H1 (cell line): ENCODE data around the gene ARL2BP.

Experiments used
- BCL11A ChIP-seq, 2 experiments: IDR thresholded peaks; one replicate each; pipeline ENCODE4 v1.6.1; 2011; ENCODE audit warnings: low read depth in 2 of 2, low read length in 2 of 2, mild to moderate bottlenecking in 2 of 2
- EZH2 ChIP-seq: fragments of 200-600 bp; sonication (generic); IDR thresholded peaks from 2 replicates; pipeline ENCODE4 v1.7.1; 2012; ENCODE audit warnings: low read depth, mild to moderate bottlenecking, moderate library complexity, low read length, inconsistent platforms; ENCODE audit not compliant: severe bottlenecking
- JUN ChIP-seq: IDR thresholded peaks from 2 replicates; pipeline ENCODE4 v1.6.1; 2011; ENCODE audit warnings: low read depth, mild to moderate bottlenecking, improper control_type of control experiment, low read length
- JUND ChIP-seq: IDR thresholded peaks from 2 replicates; pipeline ENCODE4 v1.6.1; 2011; ENCODE audit warnings: mild to moderate bottlenecking, improper control_type of control experiment, low read length
- KDM1A ChIP-seq: fragments of 200-600, 300-600 bp; sonication (generic); IDR thresholded peaks from 2 replicates; pipeline ENCODE4 v1.7.1; 2016; ENCODE audit warnings: mild to moderate bottlenecking, low read length, borderline replicate concordance
- NANOG ChIP-seq: IDR thresholded peaks from 2 replicates; pipeline ENCODE4 v1.6.1; 2011; ENCODE audit warnings: low read length, low read depth, mild to moderate bottlenecking, inconsistent platforms; ENCODE audit not compliant: insufficient read depth, poor library complexity, severe bottlenecking
- POLR2A ChIP-seq, 2 experiments: IDR thresholded peaks; 1 replicate in 1 of 2; 2 replicates in 1 of 2; pipeline ENCODE4 v1.6.1; 2011; ENCODE audit warnings: low read depth in 2 of 2, low read length in 2 of 2, mild to moderate bottlenecking in 2 of 2; ENCODE audit errors: control extremely low read depth in 1 of 2
- RAD21 ChIP-seq, 2 experiments: IDR thresholded peaks in 1 of 2; conservative IDR thresholded peaks in 1 of 2; 2 replicates each; pipeline ENCODE4 v1.6.1; 2011; ENCODE audit warnings: low read depth in 2 of 2, low read length in 2 of 2, improper control_type of control experiment in 1 of 2, inconsistent platforms in 1 of 2, mild to moderate bottlenecking in 1 of 2, moderate library complexity in 1 of 2
- RNF2 ChIP-seq: fragments of 200-900, 300-1000 bp; sonication (generic); IDR thresholded peaks from 2 replicates; pipeline ENCODE4 v1.7.1; 2016; ENCODE audit warnings: borderline replicate concordance, low read depth, mild to moderate bottlenecking, antibody characterized with exemption, low read length; ENCODE audit not compliant: poor library complexity, severe bottlenecking; ENCODE audit errors: missing control alignments
- SIX5 ChIP-seq: IDR thresholded peaks from 2 replicates; pipeline ENCODE4 v1.6.1; 2011; ENCODE audit warnings: mild to moderate bottlenecking, low read depth, low read length
- TAF1 ChIP-seq: IDR thresholded peaks from 2 replicates; pipeline ENCODE4 v1.6.1; 2011; ENCODE audit warnings: mild to moderate bottlenecking, low read depth, low read length
- YY1 ChIP-seq: IDR thresholded peaks from 2 replicates; pipeline ENCODE4 v1.6.1; 2011; ENCODE audit warnings: low read depth, mild to moderate bottlenecking, low read length
- TF ChIP-seq, protein P1 (sequence below), 3 experiments: IDR thresholded peaks; 1 replicate in 2 of 3; 2 replicates in 1 of 3; pipeline versions ENCODE4 v1.5.1 to v1.6.1; 2011; ENCODE audit warnings: low read length in 3 of 3, mild to moderate bottlenecking in 3 of 3, inconsistent platforms in 2 of 3, low read depth in 1 of 3, moderate library complexity in 1 of 3; ENCODE audit not compliant: insufficient read depth in 1 of 3; ENCODE audit errors: control extremely low read depth in 1 of 3

GRCh38 chr16:57263541-57264351 lies 18.7 kb downstream of the ARL2BP start:
- TF ChIP-seq, protein P1, sequence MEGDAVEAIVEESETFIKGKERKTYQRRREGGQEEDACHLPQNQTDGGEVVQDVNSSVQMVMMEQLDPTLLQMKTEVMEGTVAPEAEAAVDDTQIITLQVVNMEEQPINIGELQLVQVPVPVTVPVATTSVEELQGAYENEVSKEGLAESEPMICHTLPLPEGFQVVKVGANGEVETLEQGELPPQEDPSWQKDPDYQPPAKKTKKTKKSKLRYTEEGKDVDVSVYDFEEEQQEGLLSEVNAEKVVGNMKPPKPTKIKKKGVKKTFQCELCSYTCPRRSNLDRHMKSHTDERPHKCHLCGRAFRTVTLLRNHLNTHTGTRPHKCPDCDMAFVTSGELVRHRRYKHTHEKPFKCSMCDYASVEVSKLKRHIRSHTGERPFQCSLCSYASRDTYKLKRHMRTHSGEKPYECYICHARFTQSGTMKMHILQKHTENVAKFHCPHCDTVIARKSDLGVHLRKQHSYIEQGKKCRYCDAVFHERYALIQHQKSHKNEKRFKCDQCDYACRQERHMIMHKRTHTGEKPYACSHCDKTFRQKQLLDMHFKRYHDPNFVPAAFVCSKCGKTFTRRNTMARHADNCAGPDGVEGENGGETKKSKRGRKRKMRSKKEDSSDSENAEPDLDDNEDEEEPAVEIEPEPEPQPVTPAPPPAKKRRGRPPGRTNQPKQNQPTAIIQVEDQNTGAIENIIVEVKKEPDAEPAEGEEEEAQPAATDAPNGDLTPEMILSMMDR (IDR thresholded peaks at IDR 0.05; ENCODE audit: control extremely low read depth in 1 of 3, insufficient read depth in 1 of 3, low read depth in 1 of 3, low read length in 3 of 3) = no peak
- no peak for TF ChIP-seq TAF1
- TF ChIP-seq JUN = no peak
- no peak for TF ChIP-seq YY1
- TF ChIP-seq KDM1A = no peak
- no peak for TF ChIP-seq RNF2
- TF ChIP-seq RAD21 (IDR thresholded peaks at IDR 0.05 in 1 of 2, conservative IDR thresholded peaks at IDR 0.05 in 1 of 2; ENCODE audit: low read depth in 2 of 2, low read length in 2 of 2) = no peak
- no peak for TF ChIP-seq JUND
- no peak for TF ChIP-seq POLR2A (IDR thresholded peaks at IDR 0.05; ENCODE audit: control extremely low read depth in 1 of 2, low read depth in 2 of 2, low read length in 2 of 2)
- TF ChIP-seq NANOG = no peak
- TF ChIP-seq SIX5 = no peak
- no peak for TF ChIP-seq EZH2
- TF ChIP-seq BCL11A (IDR thresholded peaks at IDR 0.05; ENCODE audit: low read depth in 2 of 2, low read length in 2 of 2) = no peak
